ENCODE measurements around the gene MAN2A1. TPM values are rescaled to one million over a fixed set of nuclear protein-coding genes. Genes with fewer than 3 reads are reported as not detected.

MAN2A1 gene
- total RNA-seq, 2 donors from 2014 or later, result 29.6 to 36.2 TPM

GRCh38 chr5:109674596-109674995, 15.1 kb upstream of the MAN2A1 start:
- no peak for TF ChIP-seq POLR2AphosphoS5 (IDR thresholded peaks at IDR 0.05)
- no peak for TF ChIP-seq POLR2A (IDR thresholded peaks at IDR 0.05)
- TF ChIP-seq CTCF (IDR thresholded peaks at IDR 0.05), result no peak
- Histone ChIP-seq H3K27ac (no peak overlapping the region), H3K27me3 (replicated peaks; ENCODE audit: insufficient read depth) (no peaks in the 10 kb centered on the region), H3K4me3 (no peak overlapping the region), H3K4me1 (replicated peaks) (no peaks in the 10 kb centered on the region), H3K36me3 (no peaks in the 10 kb centered on the region), H3K9me3 (no peaks in the 10 kb centered on the region)
- DNase-seq (ENCODE audit: low spot score), result no peak
- intact Hi-C loops (cut with DNase I), result no loop called here
- WGBS, result 91% methylated on average over 4 of the region's 4 CpGs

GRCh38 chr5:109676920-109677319, 12.8 kb upstream of the MAN2A1 start:
- 92% methylated on average over 5 of the region's 5 CpGs for WGBS
- no peaks in the 10 kb centered on the region for H3K4me1 ChIP-seq (replicated peaks)
- no peak for DNase-seq (ENCODE audit: low spot score)
- H3K4me3 ChIP-seq, result no peak overlapping the region
- H3K9me3 ChIP-seq, result no peaks in the 10 kb centered on the region
- no peaks in the 10 kb centered on the region for H3K27me3 ChIP-seq (replicated peaks; ENCODE audit: insufficient read depth)
- no peak overlapping the region for H3K27ac ChIP-seq
- TF ChIP-seq POLR2AphosphoS5 (IDR thresholded peaks at IDR 0.05) (no peak), CTCF (IDR thresholded peaks at IDR 0.05) (no peak), POLR2A (IDR thresholded peaks at IDR 0.05) (no peak)
- intact Hi-C loops (cut with DNase I), result no loop called here
- H3K36me3 ChIP-seq, result no peaks in the 10 kb centered on the region

- intact Hi-C loops (cut with DNase I), result no loop called here
- no peak overlapping the region for H3K4me3 ChIP-seq
- 93% methylated on average over 3 of the region's 3 CpGs for WGBS
- H3K4me1 ChIP-seq (replicated peaks), result no peaks in the 10 kb centered on the region
- H3K36me3 ChIP-seq, result no peaks in the 10 kb centered on the region
- TF ChIP-seq POLR2A (IDR thresholded peaks at IDR 0.05), result no peak
- no peak for TF ChIP-seq POLR2AphosphoS5 (IDR thresholded peaks at IDR 0.05)
- TF ChIP-seq CTCF (IDR thresholded peaks at IDR 0.05), result no peak
- no peak overlapping the region for H3K27ac ChIP-seq
- no peak for DNase-seq (ENCODE audit: low spot score)
- no peaks in the 10 kb centered on the region for H3K27me3 ChIP-seq (replicated peaks; ENCODE audit: insufficient read depth)
- H3K9me3 ChIP-seq, result no peaks in the 10 kb centered on the region
Observed at GRCh38 chr5:109678447-109678846, 11.3 kb upstream of the MAN2A1 start.

GRCh38 chr5:109681763-109682162, 8.0 kb upstream of the MAN2A1 start:
- no peaks in the 10 kb centered on the region for H3K36me3 ChIP-seq
- TF ChIP-seq CTCF (IDR thresholded peaks at IDR 0.05) (no peak), POLR2AphosphoS5 (IDR thresholded peaks at IDR 0.05) (no peak), POLR2A (IDR thresholded peaks at IDR 0.05) (no peak)
- no peak overlapping the region for H3K4me3 ChIP-seq
- intact Hi-C loops (cut with DNase I), result loop anchor here (10.0 kb wide), 1 partner anchor 943 kb away; no protein-coding TSS in a partner anchor
- H3K9me3 ChIP-seq, result no peaks in the 10 kb centered on the region
- 41% methylated on average over 3 of the region's 3 CpGs for WGBS
- H3K27ac ChIP-seq, result no peak overlapping the region
- DNase-seq (ENCODE audit: low spot score), result no peak
- no peaks in the 10 kb centered on the region for H3K4me1 ChIP-seq (replicated peaks)
- H3K27me3 ChIP-seq (replicated peaks; ENCODE audit: insufficient read depth), result no peaks in the 10 kb centered on the region

- intact Hi-C loops (cut with DNase I), result loop anchor here (10.0 kb wide), 1 partner anchor 942 kb away; no protein-coding TSS in a partner anchor
- Histone ChIP-seq H3K4me1 (replicated peaks) (no peaks in the 10 kb centered on the region), H3K4me3 (no peak overlapping the region), H3K9me3 (no peaks in the 10 kb centered on the region), H3K27ac (no peak overlapping the region), H3K27me3 (replicated peaks; ENCODE audit: insufficient read depth) (no peaks in the 10 kb centered on the region), H3K36me3 (no peaks in the 10 kb centered on the region)
- no peak for TF ChIP-seq POLR2A (IDR thresholded peaks at IDR 0.05)
- TF ChIP-seq POLR2AphosphoS5 (IDR thresholded peaks at IDR 0.05), result no peak
- no peak for TF ChIP-seq CTCF (IDR thresholded peaks at IDR 0.05)
- 84% methylated on average over 2 of the region's 2 CpGs for WGBS
- no peak for DNase-seq (ENCODE audit: low spot score)
Observed at GRCh38 chr5:109682383-109682782, 7.3 kb upstream of the MAN2A1 start.
